SK-N-SH (cell line): ENCODE results near the gene LYSMD4. TPM values are rescaled to one million over a fixed set of nuclear protein-coding genes. Genes with fewer than 3 reads are reported as not detected.
A peak's percentile ranks its signal among the peaks of the same experiment; 100 is the strongest.

Source experiments
- CTCF ChIA-PET: fragments of 300-600, 350-600 bp; formaldehyde crosslinking; extraction: SDS; loops from one replicate; lab custom pipeline; 2021; lab: Yijun Ruan, JAX
- POLR2A ChIA-PET: fragments of 350-600 bp; sonication (Branson Sonifier 250); formaldehyde crosslinking; extraction: SDS; loops from one replicate; lab custom pipeline; 2020; ENCODE audit warnings: antibody characterized with exemption, inconsistent platforms; lab: Yijun Ruan, JAX
- DNase-seq: peaks from one replicate; pipeline ENCODE4 v3.0.0; 2012
- H2AFZ ChIP-seq: fragments of 200-600 bp; sonication (generic); 2 replicates; pipeline ENCODE4 v1.8.1; 2016; ENCODE audit warnings: antibody characterized with exemption, mild to moderate bottlenecking, low read depth
- H3F3A ChIP-seq: fragments of 200-600 bp; sonication (generic); replicated peaks from 2 replicates; pipeline ENCODE3; 2016; ENCODE audit warnings: antibody characterized with exemption, mild to moderate bottlenecking; ENCODE audit not compliant: insufficient read depth
- H3K27ac ChIP-seq, 2 experiments: fragments of 200-500 bp in 1 of 2; fragments of 200-600 bp in 1 of 2; sonication (Bioruptor generic) in 1 of 2; sonication (generic), shearing (Covaris generic) in 1 of 2; 2 replicates each; pipeline versions ENCODE4 v1.5.1 to v1.6.1; 2014 to 2016; ENCODE audit warnings: low read depth in 2 of 2, inconsistent platforms in 1 of 2, low read length in 1 of 2, mild to moderate bottlenecking in 1 of 2, mixed read lengths in 1 of 2
- H3K27me3 ChIP-seq: fragments of 200-600 bp; sonication (generic), shearing (Covaris generic); 2 replicates; pipeline ENCODE4 v1.6.1; 2016; ENCODE audit warnings: mixed run types; ENCODE audit not compliant: insufficient read depth
- H3K36me3 ChIP-seq, 2 experiments: fragments of 200-500 bp in 1 of 2; fragments of 200-600 bp in 1 of 2; sonication (Bioruptor generic) in 1 of 2; sonication (generic) in 1 of 2; replicated peaks in 1 of 2; 2 replicates each; pipeline versions ENCODE3 to v1.5.1; 2014 to 2016; ENCODE audit warnings: low read length in 1 of 2, mild to moderate bottlenecking in 1 of 2; ENCODE audit not compliant: insufficient read depth in 2 of 2, control insufficient read depth in 1 of 2
- H3K4me1 ChIP-seq, 2 experiments: fragments of 200-500 bp in 1 of 2; fragments of 200-600 bp in 1 of 2; sonication (Bioruptor generic) in 1 of 2; sonication (generic), shearing (Covaris generic) in 1 of 2; 2 replicates each; pipeline versions ENCODE4 v1.5.1 to v1.6.1; 2014 to 2016; ENCODE audit warnings: low read depth in 1 of 2, low read length in 1 of 2, mixed run types in 1 of 2; ENCODE audit not compliant: insufficient read depth in 2 of 2, control insufficient read depth in 1 of 2
- H3K4me2 ChIP-seq: fragments of 200-600 bp; sonication (generic), shearing (Covaris generic); 2 replicates; pipeline ENCODE4 v1.6.1; 2017; ENCODE audit warnings: mixed run types
- H3K4me3 ChIP-seq, 2 experiments: fragments of 200-500 bp in 1 of 2; fragments of 200-600 bp in 1 of 2; sonication (Bioruptor generic) in 1 of 2; sonication (generic), shearing (Covaris generic) in 1 of 2; 2 replicates each; pipeline versions ENCODE4 v1.5.1 to v1.8.1; 2014 to 2016; ENCODE audit warnings: low read depth in 2 of 2, inconsistent platforms in 1 of 2, low read length in 1 of 2, mild to moderate bottlenecking in 1 of 2, mixed read lengths in 1 of 2, moderate library complexity in 1 of 2
- H3K79me2 ChIP-seq: fragments of 200-600 bp; sonication (generic); 2 replicates; pipeline ENCODE4 v1.8.1; 2017; ENCODE audit warnings: mild to moderate bottlenecking; ENCODE audit not compliant: insufficient read depth
- H3K9ac ChIP-seq: fragments of 200-600 bp; sonication (generic); 2 replicates; pipeline ENCODE4 v1.6.1; 2017; ENCODE audit warnings: mixed run types
- H3K9me2 ChIP-seq: fragments of 200-600 bp; sonication (generic); 2 replicates; pipeline ENCODE4 v1.6.1; 2017; ENCODE audit warnings: mixed run types
- H3K9me3 ChIP-seq: fragments of 200-600 bp; sonication (generic); 2 replicates; pipeline ENCODE4 v1.6.1; 2017; ENCODE audit warnings: mixed run types, mild to moderate bottlenecking, moderate library complexity
- H4K20me1 ChIP-seq: fragments of 200-600 bp; sonication (generic); 2 replicates; pipeline ENCODE4 v1.6.1; 2017; ENCODE audit warnings: mild to moderate bottlenecking, mixed run types; ENCODE audit not compliant: insufficient read depth
- ELF1 ChIP-seq: IDR thresholded peaks from 2 replicates; pipeline ENCODE4 v1.4.0; 2012
- EZH2phosphoT487 ChIP-seq: fragments of 200-600 bp; sonication (generic); IDR thresholded peaks from 2 replicates; pipeline ENCODE4 v1.6.1; 2017; ENCODE audit warnings: low read depth, mixed run types, mild to moderate bottlenecking, antibody characterized with exemption, moderate library complexity, borderline replicate concordance
- FOSL2 ChIP-seq: IDR thresholded peaks from 2 replicates; pipeline ENCODE4 v1.4.0; 2012; ENCODE audit warnings: low read depth, mild to moderate bottlenecking, moderate library complexity, borderline replicate concordance
- FOXM1 ChIP-seq: IDR thresholded peaks from 2 replicates; pipeline ENCODE4 v1.4.0; 2012; ENCODE audit warnings: low read depth, mild to moderate bottlenecking
- GABPA ChIP-seq: IDR thresholded peaks from 2 replicates; pipeline ENCODE4 v1.4.0; 2012; ENCODE audit warnings: low read depth, mild to moderate bottlenecking
- GATA2 ChIP-seq: sonication (generic); formaldehyde crosslinking; IDR thresholded peaks from 2 replicates; pipeline ENCODE4 v1.5.0; 2020; ENCODE audit warnings: mild to moderate bottlenecking, missing genetic modification reagents
- MEF2A ChIP-seq: IDR thresholded peaks from 2 replicates; pipeline ENCODE4 v1.4.0; 2012; ENCODE audit warnings: low read depth, borderline replicate concordance
- MXI1 ChIP-seq: IDR thresholded peaks from 2 replicates; pipeline ENCODE4 v1.6.1; 2012; ENCODE audit warnings: mild to moderate bottlenecking, low read depth, low read length, improper control_type of control experiment
- NFIC ChIP-seq: IDR thresholded peaks from 2 replicates; pipeline ENCODE4 v1.4.0; 2012; ENCODE audit warnings: borderline replicate concordance
- NRF1 ChIP-seq: IDR thresholded peaks from 2 replicates; pipeline ENCODE4 v1.6.1; 2012; ENCODE audit warnings: low read depth, mild to moderate bottlenecking, low read length
- POLR2AphosphoS5 ChIP-seq: IDR thresholded peaks from 2 replicates; pipeline ENCODE4 v1.6.1; 2012; ENCODE audit warnings: low read depth, low read length
- RCOR1 ChIP-seq: fragments of 150-350 bp; IDR thresholded peaks from 2 replicates; pipeline ENCODE4 v1.6.1; 2017; ENCODE audit warnings: antibody characterized with exemption, low read length
- RFX5 ChIP-seq: IDR thresholded peaks from 2 replicates; pipeline ENCODE4 v1.6.1; 2012; ENCODE audit warnings: mild to moderate bottlenecking, improper control_type of control experiment, low read length
- RXRA ChIP-seq: IDR thresholded peaks from 2 replicates; pipeline ENCODE4 v1.4.0; 2012; ENCODE audit warnings: low read depth, mild to moderate bottlenecking, borderline replicate concordance
- SIN3A ChIP-seq: IDR thresholded peaks from 2 replicates; pipeline ENCODE4 v1.6.1; 2012; ENCODE audit warnings: low read depth, mild to moderate bottlenecking, low read length, moderate library complexity, borderline replicate concordance
- TCF12 ChIP-seq: IDR thresholded peaks from 2 replicates; pipeline ENCODE4 v1.4.0; 2012
- YY1 ChIP-seq: IDR thresholded peaks from 2 replicates; pipeline ENCODE4 v1.4.0; 2012; ENCODE audit warnings: low read depth, mild to moderate bottlenecking
- WGBS: methylation state at CpG from one replicate; pipeline ENCODE4 v1.1.6; 2017; ENCODE audit warnings: low lambda C conversion rate; 5-methylcytosine and 5-hydroxymethylcytosine counted together
- polyA plus RNA-seq, 3 experiments: library from polyadenylated mRNA; depleted of rRNA; stranded (reverse); fragments of >200 nt; gene quantifications; 2 replicates each; pipeline ENCODE4 v1.2.3, GENCODE V29; 2012
- TF ChIP-seq, protein P1 (sequence below): fragments of 150-350 bp; IDR thresholded peaks from 2 replicates; pipeline ENCODE4 v1.6.1; 2017; ENCODE audit warnings: antibody characterized with exemption, low read length, low read depth, borderline replicate concordance
- TF ChIP-seq, protein P2 (sequence below): IDR thresholded peaks from 2 replicates; pipeline ENCODE4 v1.4.0; 2012; ENCODE audit warnings: low read depth, borderline replicate concordance
- TF ChIP-seq, protein P3 (sequence below): IDR thresholded peaks from 2 replicates; pipeline ENCODE4 v1.4.0; 2012; ENCODE audit warnings: low read depth

Gene LYSMD4
- polyA plus RNA-seq, 1 of the 3 experiments (the other 2 are of a cell fraction), result 6.1 TPM

DNA sequence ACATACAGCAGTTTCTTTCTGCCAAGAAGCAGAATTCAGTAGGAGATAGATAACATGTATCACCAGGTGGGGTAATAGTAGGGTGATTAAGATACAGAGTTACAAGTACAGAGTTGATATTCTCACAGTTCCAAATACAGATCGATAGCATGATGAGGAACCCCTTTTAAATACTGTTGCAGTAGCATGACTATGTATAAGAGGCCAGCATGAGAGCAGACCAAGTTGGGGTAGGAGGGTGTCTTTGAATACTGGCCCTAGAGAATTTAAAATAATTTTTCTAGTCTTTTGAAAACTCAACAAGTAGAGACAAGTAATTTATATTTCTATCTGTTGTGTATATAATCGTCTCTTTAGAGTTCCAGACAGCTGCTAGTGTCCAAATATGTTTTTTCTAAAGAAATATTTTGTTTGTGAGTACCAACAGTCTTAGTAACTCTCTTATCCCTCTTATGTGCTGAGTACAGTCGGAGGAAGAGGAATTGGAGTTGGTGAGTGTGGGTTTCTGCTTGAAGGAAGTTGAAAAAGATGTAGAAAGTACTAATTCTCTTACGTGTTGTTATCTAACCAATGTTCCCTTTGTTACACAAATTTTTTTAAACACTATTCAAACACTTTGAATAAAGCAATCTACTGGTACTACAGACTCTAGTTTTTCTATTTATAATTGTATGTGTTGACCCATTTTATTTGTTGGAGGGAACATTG lies 30.2 kb downstream of the LYSMD4 start:
- ChIA-PET POLR2A (no interaction called here), CTCF (interaction anchor here (0.6 to 5.9 kb wide), 28 partner anchors 11 to 603 kb away, joined by 3 to 132 read pairs (median 12); partner anchors contain the start of genes LYSMD4 and MEF2A)
- Histone ChIP-seq H3K36me3 (peaks cover 0 to 12% of the 10 kb centered on the region in 2 experiments), H2AFZ (no peak overlapping the region), H3F3A (peaks cover 17% of the 10 kb centered on the region), H3K4me1 (peaks cover 11 to 26% of the 10 kb centered on the region in 2 experiments; a peak in 3 of 4 replicates), H3K27ac (peak overlapping the region in 1 of 2 experiments; percentile 80)
- DNase-seq, result no peak
- TF ChIP-seq NFIC (no peak), POLR2AphosphoS5 (no peak), YY1 (no peak), SIN3A (no peak), RFX5 (no peak), MEF2A (no peak), FOXM1 (no peak), GATA2 (CRISPR knock-in tag) (no peak), EZH2phosphoT487 (no peak), FOSL2 (no peak), RCOR1 (no peak), GABPA (no peak), RXRA (no peak), TCF12 (no peak), ELF1 (no peak), MXI1 (no peak), NRF1 (no peak)
- TF ChIP-seq, protein P1, sequence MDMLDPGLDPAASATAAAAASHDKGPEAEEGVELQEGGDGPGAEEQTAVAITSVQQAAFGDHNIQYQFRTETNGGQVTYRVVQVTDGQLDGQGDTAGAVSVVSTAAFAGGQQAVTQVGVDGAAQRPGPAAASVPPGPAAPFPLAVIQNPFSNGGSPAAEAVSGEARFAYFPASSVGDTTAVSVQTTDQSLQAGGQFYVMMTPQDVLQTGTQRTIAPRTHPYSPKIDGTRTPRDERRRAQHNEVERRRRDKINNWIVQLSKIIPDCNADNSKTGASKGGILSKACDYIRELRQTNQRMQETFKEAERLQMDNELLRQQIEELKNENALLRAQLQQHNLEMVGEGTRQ, result no peak
- TF ChIP-seq, protein P2, sequence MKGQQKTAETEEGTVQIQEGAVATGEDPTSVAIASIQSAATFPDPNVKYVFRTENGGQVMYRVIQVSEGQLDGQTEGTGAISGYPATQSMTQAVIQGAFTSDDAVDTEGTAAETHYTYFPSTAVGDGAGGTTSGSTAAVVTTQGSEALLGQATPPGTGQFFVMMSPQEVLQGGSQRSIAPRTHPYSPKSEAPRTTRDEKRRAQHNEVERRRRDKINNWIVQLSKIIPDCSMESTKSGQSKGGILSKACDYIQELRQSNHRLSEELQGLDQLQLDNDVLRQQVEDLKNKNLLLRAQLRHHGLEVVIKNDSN, result no peak
- TF ChIP-seq, protein P3, sequence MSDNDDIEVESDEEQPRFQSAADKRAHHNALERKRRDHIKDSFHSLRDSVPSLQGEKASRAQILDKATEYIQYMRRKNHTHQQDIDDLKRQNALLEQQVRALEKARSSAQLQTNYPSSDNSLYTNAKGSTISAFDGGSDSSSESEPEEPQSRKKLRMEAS, result no peak
- TF ChIP-seq, all 33 proteins: peak for 0
- Histone ChIP-seq H3K9me3 (no peaks in the 10 kb centered on the region), H3K79me2 (no peaks in the 10 kb centered on the region), H3K9me2 (no peaks in the 10 kb centered on the region), H3K27me3 (no peaks in the 10 kb centered on the region), H3K9ac (no peak overlapping the region; the same call in 1 of the 2 replicates), H3K4me3 (no peak overlapping the region; a peak in 1 of 4 replicates), H4K20me1 (0 out of 2 replicates have a peak, but pooled peaks cover 3% of the 10 kb centered on the region), H3K4me2 (peak overlapping the region; percentile 58)
- WGBS, result 89% methylated on average over 4 of the region's 4 CpGs
